ENCODE data around the gene KLHL29. TPM values are rescaled to one million over a fixed set of nuclear protein-coding genes. Genes with fewer than 3 reads are reported as not detected.

The KLHL29 gene
- total RNA-seq, 1 donor from 2014 or later, result 17.5 TPM

DNA sequence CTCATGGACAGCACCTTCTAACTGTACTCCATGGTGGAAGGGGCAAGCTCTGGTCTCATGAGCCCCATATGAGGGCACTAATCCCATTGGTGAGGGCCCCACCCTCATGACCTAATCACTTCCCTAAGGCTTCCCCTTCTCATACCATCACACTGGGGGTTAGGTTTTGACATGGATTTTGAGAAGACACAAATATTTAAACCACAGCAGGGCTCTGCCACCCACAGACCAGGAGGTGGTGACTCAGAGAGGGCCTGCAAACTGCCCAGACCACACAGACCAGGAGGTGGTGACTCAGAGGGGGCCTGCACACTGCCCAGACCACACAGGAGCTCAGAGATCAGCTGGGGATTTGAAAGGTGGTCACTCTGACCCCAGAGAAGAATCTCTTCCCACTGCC is 222.0 kb downstream of the KLHL29 start:
- no peaks in the 10 kb centered on the region for H3K9me3 Mint-ChIP-seq (ENCODE audit: unreplicated experiment)
- peaks cover 11% of the 10 kb centered on the region for H3K27me3 Mint-ChIP-seq (ENCODE audit: unreplicated experiment)
- DNase-seq (ENCODE audit: low spot score), result no peak
- peaks cover 6% of the 10 kb centered on the region for H3K4me1 Mint-ChIP-seq (ENCODE audit: unreplicated experiment)
- peaks cover 7% of the 10 kb centered on the region for H3K36me3 Mint-ChIP-seq (ENCODE audit: low read depth, unreplicated experiment)
- H3K27ac Mint-ChIP-seq (ENCODE audit: unreplicated experiment), result no peak overlapping the region
- TF ChIP-seq, protein P1, sequence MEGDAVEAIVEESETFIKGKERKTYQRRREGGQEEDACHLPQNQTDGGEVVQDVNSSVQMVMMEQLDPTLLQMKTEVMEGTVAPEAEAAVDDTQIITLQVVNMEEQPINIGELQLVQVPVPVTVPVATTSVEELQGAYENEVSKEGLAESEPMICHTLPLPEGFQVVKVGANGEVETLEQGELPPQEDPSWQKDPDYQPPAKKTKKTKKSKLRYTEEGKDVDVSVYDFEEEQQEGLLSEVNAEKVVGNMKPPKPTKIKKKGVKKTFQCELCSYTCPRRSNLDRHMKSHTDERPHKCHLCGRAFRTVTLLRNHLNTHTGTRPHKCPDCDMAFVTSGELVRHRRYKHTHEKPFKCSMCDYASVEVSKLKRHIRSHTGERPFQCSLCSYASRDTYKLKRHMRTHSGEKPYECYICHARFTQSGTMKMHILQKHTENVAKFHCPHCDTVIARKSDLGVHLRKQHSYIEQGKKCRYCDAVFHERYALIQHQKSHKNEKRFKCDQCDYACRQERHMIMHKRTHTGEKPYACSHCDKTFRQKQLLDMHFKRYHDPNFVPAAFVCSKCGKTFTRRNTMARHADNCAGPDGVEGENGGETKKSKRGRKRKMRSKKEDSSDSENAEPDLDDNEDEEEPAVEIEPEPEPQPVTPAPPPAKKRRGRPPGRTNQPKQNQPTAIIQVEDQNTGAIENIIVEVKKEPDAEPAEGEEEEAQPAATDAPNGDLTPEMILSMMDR (IDR thresholded peaks at IDR 0.05; ENCODE audit: unreplicated experiment), result no peak
- no peak overlapping the region for H3K4me3 Mint-ChIP-seq (ENCODE audit: unreplicated experiment)

DNA sequence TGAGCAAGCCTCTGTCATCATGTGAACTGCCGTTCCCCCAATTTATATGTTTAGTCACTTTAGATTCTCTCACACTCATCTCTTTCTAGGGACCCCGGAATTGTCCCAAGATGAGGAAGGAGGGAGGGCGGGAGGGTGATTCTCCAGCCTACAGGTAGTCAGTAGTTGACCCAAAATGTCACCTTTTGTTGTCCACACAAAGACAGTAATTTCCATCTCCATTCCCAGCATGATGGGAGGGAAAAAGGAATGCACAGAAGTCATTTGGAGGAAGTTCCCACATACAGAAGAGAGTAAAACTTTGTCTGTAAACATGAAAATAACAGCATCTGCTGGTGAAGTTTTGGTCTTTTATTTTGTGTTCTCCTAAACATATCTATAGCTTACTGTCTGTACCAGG is 222.9 kb downstream of the KLHL29 start:
- H3K36me3 Mint-ChIP-seq (ENCODE audit: low read depth, unreplicated experiment), result peaks cover 7% of the 10 kb centered on the region
- no peak overlapping the region for H3K4me3 Mint-ChIP-seq (ENCODE audit: unreplicated experiment)
- TF ChIP-seq, protein P1 (IDR thresholded peaks at IDR 0.05; ENCODE audit: unreplicated experiment), result no peak
- no peak for DNase-seq (ENCODE audit: low spot score)
- peaks cover 6% of the 10 kb centered on the region for H3K4me1 Mint-ChIP-seq (ENCODE audit: unreplicated experiment)
- H3K27me3 Mint-ChIP-seq (ENCODE audit: unreplicated experiment), result peaks cover 10% of the 10 kb centered on the region
- H3K27ac Mint-ChIP-seq (ENCODE audit: unreplicated experiment), result no peak overlapping the region
- H3K9me3 Mint-ChIP-seq (ENCODE audit: unreplicated experiment), result no peaks in the 10 kb centered on the region

DNA sequence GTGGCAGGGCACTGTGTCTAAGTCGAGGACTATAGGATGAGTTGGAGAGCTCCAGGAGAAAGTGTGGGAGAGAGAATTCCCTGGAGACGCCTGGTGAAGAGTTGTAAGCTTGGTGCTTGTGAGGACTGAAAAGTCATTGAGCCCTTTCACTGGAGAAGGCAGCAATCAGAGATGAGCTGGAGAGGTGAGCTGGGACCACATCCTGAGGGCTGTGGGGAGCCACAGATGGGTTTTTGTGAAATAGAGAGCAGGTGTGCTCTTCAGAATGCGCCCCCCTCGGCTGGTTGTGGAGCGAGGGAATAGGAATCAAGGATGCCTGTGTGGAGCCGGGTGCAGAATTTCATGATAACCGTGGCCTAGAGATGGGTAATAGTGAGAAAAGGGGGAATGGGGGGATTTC is 224.3 kb downstream of the KLHL29 start:
- Mint-ChIP-seq H3K27ac (ENCODE audit: unreplicated experiment) (no peak overlapping the region), H3K4me1 (ENCODE audit: unreplicated experiment) (peaks cover 10% of the 10 kb centered on the region), H3K9me3 (ENCODE audit: unreplicated experiment) (no peaks in the 10 kb centered on the region), H3K4me3 (ENCODE audit: unreplicated experiment) (no peak overlapping the region), H3K36me3 (ENCODE audit: low read depth, unreplicated experiment) (peaks cover 7% of the 10 kb centered on the region), H3K27me3 (ENCODE audit: unreplicated experiment) (peaks cover 10% of the 10 kb centered on the region)
- no peak for DNase-seq (ENCODE audit: low spot score)
- TF ChIP-seq, protein P1 (IDR thresholded peaks at IDR 0.05; ENCODE audit: unreplicated experiment), result no peak

DNA sequence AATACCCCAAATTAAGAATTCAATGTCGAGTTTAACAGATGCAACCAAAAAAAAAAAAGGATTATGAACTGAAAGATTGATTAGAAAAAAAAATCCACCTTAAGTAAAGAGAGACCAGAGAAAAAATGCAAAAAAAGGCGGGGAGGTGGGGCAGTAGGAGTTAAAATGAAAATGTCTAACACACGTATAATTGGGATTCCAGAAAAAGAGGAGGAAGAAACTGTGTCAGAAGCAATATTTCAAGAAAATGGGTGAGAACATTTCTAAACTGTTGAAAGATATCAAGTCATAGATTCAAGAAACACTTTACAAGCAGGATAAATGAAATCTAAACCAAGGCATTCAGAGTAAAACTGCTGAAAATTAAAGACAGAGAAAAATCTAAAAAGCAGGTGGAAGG is 226.9 kb downstream of the KLHL29 start:
- Mint-ChIP-seq H3K4me3 (ENCODE audit: unreplicated experiment) (no peak overlapping the region), H3K9me3 (ENCODE audit: unreplicated experiment) (no peaks in the 10 kb centered on the region), H3K27ac (ENCODE audit: unreplicated experiment) (no peak overlapping the region), H3K27me3 (ENCODE audit: unreplicated experiment) (peaks cover 4% of the 10 kb centered on the region), H3K4me1 (ENCODE audit: unreplicated experiment) (peaks cover 13% of the 10 kb centered on the region), H3K36me3 (ENCODE audit: low read depth, unreplicated experiment) (peaks cover 7% of the 10 kb centered on the region)
- TF ChIP-seq, protein P1 (IDR thresholded peaks at IDR 0.05; ENCODE audit: unreplicated experiment), result no peak
- no peak for DNase-seq (ENCODE audit: low spot score)

DNA sequence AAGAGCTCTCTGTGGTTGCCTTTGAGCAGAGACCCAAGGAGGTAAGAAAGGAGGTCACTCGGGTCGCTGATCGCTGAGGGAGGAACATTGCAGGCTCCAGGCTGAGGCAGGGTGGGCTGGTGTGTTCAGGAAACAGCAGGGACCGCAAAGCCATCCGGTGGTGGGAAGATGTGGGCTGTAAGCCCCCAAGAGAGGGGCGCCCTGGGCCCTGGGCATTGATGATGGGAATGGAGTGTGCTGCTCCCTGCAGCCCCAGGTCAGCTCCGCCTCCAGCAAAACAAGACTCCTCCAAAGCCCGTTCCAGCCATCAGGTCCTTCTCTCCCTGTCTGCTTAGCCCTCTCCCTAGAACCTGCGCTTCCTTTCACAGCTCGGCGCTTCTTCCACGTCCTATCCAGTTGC is 229.7 kb downstream of the KLHL29 start:
- H3K4me3 Mint-ChIP-seq (ENCODE audit: unreplicated experiment), result peak overlapping the region; percentile 31
- peaks cover 10% of the 10 kb centered on the region for H3K4me1 Mint-ChIP-seq (ENCODE audit: unreplicated experiment)
- no peaks in the 10 kb centered on the region for H3K9me3 Mint-ChIP-seq (ENCODE audit: unreplicated experiment)
- no peak for DNase-seq (ENCODE audit: low spot score)
- TF ChIP-seq, protein P1 (IDR thresholded peaks at IDR 0.05; ENCODE audit: unreplicated experiment), result no peak
- H3K27ac Mint-ChIP-seq (ENCODE audit: unreplicated experiment), result no peak overlapping the region
- no peaks in the 10 kb centered on the region for H3K27me3 Mint-ChIP-seq (ENCODE audit: unreplicated experiment)
- peaks cover 4% of the 10 kb centered on the region for H3K36me3 Mint-ChIP-seq (ENCODE audit: low read depth, unreplicated experiment)

Measured in endothelial cell (in vitro differentiated cells).